Esophagus muscularis mucosa (tissue), 4 donors: ENCODE data around the gene DAAM2.

Source experiments
- EP300 ChIP-seq: sonication (generic); formaldehyde crosslinking; IDR thresholded peaks from one replicate; pipeline ENCODE4 v1.6.1; 2017; ENCODE audit warnings: antibody characterized with exemption
- POLR2A ChIP-seq: fragments of 450-650 bp; IDR thresholded peaks from one replicate; pipeline ENCODE4 v1.6.1; 2017; ENCODE audit warnings: antibody characterized with exemption, moderate library complexity, mild to moderate bottlenecking, low read depth
- POLR2AphosphoS5 ChIP-seq, 2 donors: sonication (generic); formaldehyde crosslinking; IDR thresholded peaks; one replicate each; pipeline ENCODE4 v1.6.1; 2017; ENCODE audit warnings: antibody characterized with exemption in 2 of 2
- TF ChIP-seq, protein P1 (sequence below), 3 experiments: fragments of 200-600 bp in 2 of 3; fragments of 450-650 bp in 1 of 3; sonication (generic) in 2 of 3; IDR thresholded peaks; one replicate each; pipeline ENCODE4 v1.5.1; 2017 to 2019; ENCODE audit warnings: antibody characterized with exemption in 3 of 3, mild to moderate bottlenecking in 2 of 3, moderate library complexity in 1 of 3

DNA sequence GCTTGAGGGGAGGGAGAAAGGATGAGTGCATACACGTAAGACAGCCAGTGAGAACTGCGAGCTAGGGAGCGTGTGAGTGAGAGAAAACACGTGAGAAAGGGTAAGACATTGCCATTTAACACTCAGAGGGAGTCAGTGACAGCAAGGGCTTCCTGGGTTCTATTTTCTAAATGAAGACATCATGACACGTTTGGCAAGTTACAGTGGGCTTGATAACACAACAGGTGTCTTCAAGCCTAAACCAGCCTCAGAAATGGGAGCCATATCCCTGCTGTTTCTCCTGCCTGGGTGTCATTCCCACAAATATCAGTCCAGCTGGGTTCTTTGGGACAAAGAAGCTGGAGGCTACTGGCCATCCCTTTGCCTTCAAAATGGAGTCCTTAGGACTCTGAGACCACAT is 159.0 kb downstream of the DAAM2 start:
- TF ChIP-seq, protein P1, sequence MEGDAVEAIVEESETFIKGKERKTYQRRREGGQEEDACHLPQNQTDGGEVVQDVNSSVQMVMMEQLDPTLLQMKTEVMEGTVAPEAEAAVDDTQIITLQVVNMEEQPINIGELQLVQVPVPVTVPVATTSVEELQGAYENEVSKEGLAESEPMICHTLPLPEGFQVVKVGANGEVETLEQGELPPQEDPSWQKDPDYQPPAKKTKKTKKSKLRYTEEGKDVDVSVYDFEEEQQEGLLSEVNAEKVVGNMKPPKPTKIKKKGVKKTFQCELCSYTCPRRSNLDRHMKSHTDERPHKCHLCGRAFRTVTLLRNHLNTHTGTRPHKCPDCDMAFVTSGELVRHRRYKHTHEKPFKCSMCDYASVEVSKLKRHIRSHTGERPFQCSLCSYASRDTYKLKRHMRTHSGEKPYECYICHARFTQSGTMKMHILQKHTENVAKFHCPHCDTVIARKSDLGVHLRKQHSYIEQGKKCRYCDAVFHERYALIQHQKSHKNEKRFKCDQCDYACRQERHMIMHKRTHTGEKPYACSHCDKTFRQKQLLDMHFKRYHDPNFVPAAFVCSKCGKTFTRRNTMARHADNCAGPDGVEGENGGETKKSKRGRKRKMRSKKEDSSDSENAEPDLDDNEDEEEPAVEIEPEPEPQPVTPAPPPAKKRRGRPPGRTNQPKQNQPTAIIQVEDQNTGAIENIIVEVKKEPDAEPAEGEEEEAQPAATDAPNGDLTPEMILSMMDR (IDR thresholded peaks at IDR 0.05): no peak
- no peak for TF ChIP-seq POLR2A
- TF ChIP-seq POLR2AphosphoS5 (IDR thresholded peaks at IDR 0.05): no peak
- no peak for TF ChIP-seq EP300
